ENCODE data around the gene OR51F2. TPM values are rescaled to one million over a fixed set of nuclear protein-coding genes. Genes with fewer than 3 reads are reported as not detected.

Gene OR51F2
- total RNA-seq, 1 donor from 2014 or later = not detected

DNA sequence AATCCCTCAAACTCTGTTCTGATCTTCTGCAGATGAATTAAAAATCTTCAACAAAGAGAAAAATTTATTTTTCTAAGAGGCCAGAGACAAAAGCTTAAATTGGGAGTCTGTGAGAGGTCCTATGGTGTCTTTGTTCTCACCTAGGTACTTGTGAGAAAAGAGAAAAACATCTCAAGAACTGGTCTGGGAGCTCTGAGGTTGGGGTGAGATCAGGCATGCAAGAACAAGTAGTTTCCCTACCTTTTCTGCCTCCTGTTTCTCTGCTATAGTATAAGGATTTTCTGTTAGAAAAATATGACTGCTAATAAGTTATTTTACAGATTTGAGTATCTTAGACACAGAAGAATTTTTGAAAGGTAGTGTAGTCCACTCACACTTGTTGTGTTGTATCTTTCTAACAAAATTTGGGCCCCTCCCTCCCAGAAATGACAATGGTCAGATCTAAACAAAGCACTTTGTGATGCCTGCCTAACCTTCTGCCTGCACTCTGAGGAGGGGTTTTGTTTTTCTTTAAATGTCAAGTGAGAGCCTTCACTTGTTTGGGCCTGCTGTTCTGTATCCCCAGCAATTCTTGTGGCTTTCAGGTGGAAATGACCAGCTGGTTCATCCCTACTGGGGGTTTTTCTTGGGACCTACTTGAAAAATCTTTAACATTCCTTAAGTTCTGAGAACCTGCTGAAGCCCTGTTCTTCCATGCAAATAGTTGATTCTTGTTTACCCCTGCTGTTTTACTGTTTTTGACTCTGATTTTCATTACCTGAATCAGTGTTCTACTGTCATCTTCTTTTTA, 41.5 kb downstream of the OR51F2 start:
- no peak overlapping the region for H3K27ac Mint-ChIP-seq (ENCODE audit: unreplicated experiment)
- no peaks in the 10 kb centered on the region for H3K4me1 Mint-ChIP-seq (ENCODE audit: low read depth, unreplicated experiment)
- DNase-seq = no peak
- no peaks in the 10 kb centered on the region for H3K27me3 Mint-ChIP-seq (ENCODE audit: unreplicated experiment)
- H3K9me3 Mint-ChIP-seq (ENCODE audit: unreplicated experiment) = peaks cover 3% of the 10 kb centered on the region
- H3K4me3 Mint-ChIP-seq (ENCODE audit: unreplicated experiment) = no peak overlapping the region
- no peaks in the 10 kb centered on the region for H3K36me3 Mint-ChIP-seq (ENCODE audit: unreplicated experiment)
- TF ChIP-seq, protein P1, sequence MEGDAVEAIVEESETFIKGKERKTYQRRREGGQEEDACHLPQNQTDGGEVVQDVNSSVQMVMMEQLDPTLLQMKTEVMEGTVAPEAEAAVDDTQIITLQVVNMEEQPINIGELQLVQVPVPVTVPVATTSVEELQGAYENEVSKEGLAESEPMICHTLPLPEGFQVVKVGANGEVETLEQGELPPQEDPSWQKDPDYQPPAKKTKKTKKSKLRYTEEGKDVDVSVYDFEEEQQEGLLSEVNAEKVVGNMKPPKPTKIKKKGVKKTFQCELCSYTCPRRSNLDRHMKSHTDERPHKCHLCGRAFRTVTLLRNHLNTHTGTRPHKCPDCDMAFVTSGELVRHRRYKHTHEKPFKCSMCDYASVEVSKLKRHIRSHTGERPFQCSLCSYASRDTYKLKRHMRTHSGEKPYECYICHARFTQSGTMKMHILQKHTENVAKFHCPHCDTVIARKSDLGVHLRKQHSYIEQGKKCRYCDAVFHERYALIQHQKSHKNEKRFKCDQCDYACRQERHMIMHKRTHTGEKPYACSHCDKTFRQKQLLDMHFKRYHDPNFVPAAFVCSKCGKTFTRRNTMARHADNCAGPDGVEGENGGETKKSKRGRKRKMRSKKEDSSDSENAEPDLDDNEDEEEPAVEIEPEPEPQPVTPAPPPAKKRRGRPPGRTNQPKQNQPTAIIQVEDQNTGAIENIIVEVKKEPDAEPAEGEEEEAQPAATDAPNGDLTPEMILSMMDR (IDR thresholded peaks at IDR 0.05; ENCODE audit: partially characterized antibody, unreplicated experiment) = no peak

GRCh38 chr11:4863876-4864275, 42.8 kb downstream of the OR51F2 start:
- no peak for DNase-seq
- Mint-ChIP-seq H3K27me3 (ENCODE audit: unreplicated experiment) (no peaks in the 10 kb centered on the region), H3K27ac (ENCODE audit: unreplicated experiment) (no peak overlapping the region), H3K4me1 (ENCODE audit: low read depth, unreplicated experiment) (no peaks in the 10 kb centered on the region), H3K4me3 (ENCODE audit: unreplicated experiment) (no peak overlapping the region), H3K36me3 (ENCODE audit: unreplicated experiment) (no peaks in the 10 kb centered on the region), H3K9me3 (ENCODE audit: unreplicated experiment) (peaks cover 3% of the 10 kb centered on the region)
- TF ChIP-seq, protein P1 (IDR thresholded peaks at IDR 0.05; ENCODE audit: partially characterized antibody, unreplicated experiment) = no peak

- no peak for DNase-seq
- TF ChIP-seq, protein P1 (IDR thresholded peaks at IDR 0.05; ENCODE audit: partially characterized antibody, unreplicated experiment) = no peak
- no peaks in the 10 kb centered on the region for H3K4me1 Mint-ChIP-seq (ENCODE audit: low read depth, unreplicated experiment)
- no peak overlapping the region for H3K4me3 Mint-ChIP-seq (ENCODE audit: unreplicated experiment)
- H3K27ac Mint-ChIP-seq (ENCODE audit: unreplicated experiment) = no peak overlapping the region
- no peaks in the 10 kb centered on the region for H3K36me3 Mint-ChIP-seq (ENCODE audit: unreplicated experiment)
- H3K27me3 Mint-ChIP-seq (ENCODE audit: unreplicated experiment) = no peaks in the 10 kb centered on the region
- H3K9me3 Mint-ChIP-seq (ENCODE audit: unreplicated experiment) = no peaks in the 10 kb centered on the region
Observed at GRCh38 chr11:4865855-4866254, 44.7 kb downstream of the OR51F2 start.

Other genes starting within 250 kb of the OR51F2 start
- 0.49 TPM for gene OR52I2, start 239.6 kb upstream of the OR51F2 start, total RNA-seq (ENCODE audit: unreplicated experiment)
- 0.27 TPM for gene OR52I1, start 227.3 kb upstream of the OR51F2 start, total RNA-seq (ENCODE audit: unreplicated experiment)
- 3.9 TPM for gene TRIM68, start 213.1 kb upstream of the OR51F2 start, total RNA-seq (ENCODE audit: unreplicated experiment)
- not detected for gene OR51D1, start 183.8 kb upstream of the OR51F2 start, total RNA-seq (ENCODE audit: unreplicated experiment)
- not detected for gene OR51E1, start 177.3 kb upstream of the OR51F2 start, total RNA-seq (ENCODE audit: unreplicated experiment)
- gene OR51E2, start 123.5 kb upstream of the OR51F2 start, total RNA-seq (ENCODE audit: unreplicated experiment) = not detected
- gene MMP26, start 116.5 kb upstream of the OR51F2 start, total RNA-seq (ENCODE audit: unreplicated experiment) = not detected
- gene OR51F1, start 51.4 kb upstream of the OR51F2 start, total RNA-seq (ENCODE audit: unreplicated experiment) = not detected
- gene OR52R1, start 16.9 kb upstream of the OR51F2 start, total RNA-seq (ENCODE audit: unreplicated experiment) = not detected
- gene OR51S1, start 27.9 kb downstream of the OR51F2 start, total RNA-seq (ENCODE audit: unreplicated experiment) = not detected
- not detected for gene OR51T1, start 60.6 kb downstream of the OR51F2 start, total RNA-seq (ENCODE audit: unreplicated experiment)
- gene OR51A7, start 82.5 kb downstream of the OR51F2 start, total RNA-seq (ENCODE audit: unreplicated experiment) = not detected
- not detected for gene OR51G2, start 98.0 kb downstream of the OR51F2 start, total RNA-seq (ENCODE audit: unreplicated experiment)
- gene OR51G1, start 103.0 kb downstream of the OR51F2 start, total RNA-seq (ENCODE audit: unreplicated experiment) = not detected
- gene OR51A4, start 126.3 kb downstream of the OR51F2 start, total RNA-seq (ENCODE audit: unreplicated experiment) = not detected
- gene OR51A2, start 134.4 kb downstream of the OR51F2 start, total RNA-seq (ENCODE audit: unreplicated experiment) = not detected
- gene OR51L1, start 173.5 kb downstream of the OR51F2 start, total RNA-seq (ENCODE audit: unreplicated experiment) = not detected
- not detected for gene OR52J3, start 225.2 kb downstream of the OR51F2 start, total RNA-seq (ENCODE audit: unreplicated experiment)
- gene OR52E2, start 238.3 kb downstream of the OR51F2 start, total RNA-seq (ENCODE audit: unreplicated experiment) = not detected
- gene OR52E1, start 248.3 kb downstream of the OR51F2 start, total RNA-seq (ENCODE audit: unreplicated experiment) = not detected